Panc1 (cell line): ENCODE data around the gene ATOSA. TPM values are rescaled to one million over a fixed set of nuclear protein-coding genes. Genes with fewer than 3 reads are reported as not detected.

Experiments used
- ATAC-seq: fragments of 200-7000 bp; cut with Tn5 transposase; 2 replicates; pipeline ENCODE4 v1.9.1; 2020; ENCODE audit warnings: mild to moderate bottlenecking, moderate library complexity
- BruUV-seq: library from RNA; stranded (reverse); fragments of 400-500 nt; replicated peaks from 2 replicates; lab custom pipeline; 2021; lab: Mats Ljungman, UMichigan
- CTCF ChIA-PET: fragments of 300-600 bp; sonication (Branson Sonifier 250); formaldehyde crosslinking; loops from one replicate; lab custom pipeline; 2022; ENCODE audit warnings: antibody characterized with exemption; lab: Charles Lee
- POLR2A ChIA-PET: fragments of 300-600 bp; sonication (Branson Sonifier 250); formaldehyde crosslinking; loops from one replicate; lab custom pipeline; 2022; ENCODE audit warnings: antibody characterized with exemption; lab: Charles Lee
- DNase-seq: peaks from one replicate; pipeline ENCODE4 v3.0.0-alpha.2; 2010; ENCODE audit warnings: low read depth, low spot score
- H3K27ac ChIP-seq: 2 replicates; pipeline ENCODE4 v1.5.1; 2011; ENCODE audit warnings: mild to moderate bottlenecking, low read length, inconsistent platforms
- H3K27me3 ChIP-seq: fragments of 200-500 bp; sonication (Bioruptor generic); 2 replicates; pipeline ENCODE4 v1.6.0; 2014; ENCODE audit warnings: low read length, inconsistent platforms; ENCODE audit not compliant: control insufficient read depth, insufficient read depth
- H3K36me3 ChIP-seq: fragments of 200-500 bp; sonication (Bioruptor generic); 2 replicates; pipeline ENCODE4 v1.5.1; 2014; ENCODE audit warnings: inconsistent platforms, mild to moderate bottlenecking, low read length, moderate library complexity; ENCODE audit not compliant: control insufficient read depth, insufficient read depth
- H3K4me1 ChIP-seq: 2 replicates; pipeline ENCODE4 v1.5.1; 2011; ENCODE audit warnings: inconsistent platforms, mild to moderate bottlenecking, low read length, moderate library complexity; ENCODE audit not compliant: control insufficient read depth, insufficient read depth
- H3K4me3 ChIP-seq, 2 experiments: 2 replicates each; pipeline ENCODE4 v1.5.1; 2011 to 2012; ENCODE audit warnings: low read depth in 2 of 2, low read length in 2 of 2, mild to moderate bottlenecking in 2 of 2, inconsistent platforms in 1 of 2, moderate library complexity in 1 of 2
- H3K9me3 ChIP-seq: fragments of 200-500 bp; sonication (Bioruptor generic); 2 replicates; pipeline ENCODE4 v1.5.1; 2014; ENCODE audit warnings: low read depth, mild to moderate bottlenecking, inconsistent platforms, low read length, moderate library complexity; ENCODE audit not compliant: control insufficient read depth, insufficient read depth
- CTCF ChIP-seq: fragments of 450-650 bp; IDR thresholded peaks from 2 replicates; pipeline ENCODE4 v1.5.1; 2017; ENCODE audit warnings: mild to moderate bottlenecking
- POLR2AphosphoS5 ChIP-seq: IDR thresholded peaks from 2 replicates; pipeline ENCODE4 v1.6.1; 2012; ENCODE audit warnings: mild to moderate bottlenecking, low read depth, low read length, moderate library complexity
- SIN3A ChIP-seq: IDR thresholded peaks from 2 replicates; pipeline ENCODE4 v1.6.1; 2012; ENCODE audit warnings: low read depth, mild to moderate bottlenecking, low read length, moderate library complexity, borderline replicate concordance; ENCODE audit not compliant: insufficient read depth
- TCF7L2 ChIP-seq: IDR thresholded peaks from 2 replicates; pipeline ENCODE4 v1.6.1; 2011; ENCODE audit warnings: mild to moderate bottlenecking, low read depth, low read length, inconsistent platforms
- in situ Hi-C: cut with HindIII; loops from 2 replicates; pipeline ENCODE4 v1.10.0; 2016; ENCODE audit warnings: low sequenced_read_pairs, low pct_unique_long_range_greater_than_20kb
- intact Hi-C: fragments of 100-400 bp; cut with micrococcal nuclease; formaldehyde crosslinking; loops from one replicate; pipeline ENCODE4 v1.10.0; 2022; ENCODE audit not compliant: unreplicated experiment
- total RNA-seq: library from RNA; stranded (reverse); gene quantifications from one replicate; pipeline ENCODE4 v1.2.1, GENCODE V29; 2021; ENCODE audit not compliant: unreplicated experiment
- TF ChIP-seq, protein P1 (sequence below), 2 experiments: IDR thresholded peaks; 2 replicates each; pipeline ENCODE4 v1.6.1; 2011 to 2012; ENCODE audit warnings: low read depth in 2 of 2, control low read depth in 1 of 2, low read length in 1 of 2, mild to moderate bottlenecking in 1 of 2, moderate library complexity in 1 of 2; ENCODE audit not compliant: insufficient read depth in 1 of 2

Gene ATOSA
- total RNA-seq, 1 experiment from 2014 or later: 18.5 TPM

- Histone ChIP-seq H3K27ac (no peak overlapping the region), H3K9me3 (no peaks in the 10 kb centered on the region), H3K4me1 (no peaks in the 10 kb centered on the region), H3K4me3 (no peak overlapping the region), H3K36me3 (no peaks in the 10 kb centered on the region), H3K27me3 (no peaks in the 10 kb centered on the region)
- BruUV-seq: no TSS peak
- ATAC-seq: no peak
- no peak for DNase-seq
- in situ Hi-C loops: no loop called here
- CTCF ChIA-PET: interaction anchor here (0.6 kb wide), 1 partner anchor 44 kb away, joined by 3 read pairs; no protein-coding TSS in a partner anchor
- POLR2A ChIA-PET: interaction anchor here (1.2 kb wide), 1 partner anchor 8 kb away, joined by 3 read pairs; no protein-coding TSS in a partner anchor
- intact Hi-C loops: no loop called here
- TF ChIP-seq TCF7L2: no peak
- TF ChIP-seq POLR2AphosphoS5: no peak
- no peak for TF ChIP-seq SIN3A
- TF ChIP-seq CTCF: no peak
- TF ChIP-seq, protein P1, sequence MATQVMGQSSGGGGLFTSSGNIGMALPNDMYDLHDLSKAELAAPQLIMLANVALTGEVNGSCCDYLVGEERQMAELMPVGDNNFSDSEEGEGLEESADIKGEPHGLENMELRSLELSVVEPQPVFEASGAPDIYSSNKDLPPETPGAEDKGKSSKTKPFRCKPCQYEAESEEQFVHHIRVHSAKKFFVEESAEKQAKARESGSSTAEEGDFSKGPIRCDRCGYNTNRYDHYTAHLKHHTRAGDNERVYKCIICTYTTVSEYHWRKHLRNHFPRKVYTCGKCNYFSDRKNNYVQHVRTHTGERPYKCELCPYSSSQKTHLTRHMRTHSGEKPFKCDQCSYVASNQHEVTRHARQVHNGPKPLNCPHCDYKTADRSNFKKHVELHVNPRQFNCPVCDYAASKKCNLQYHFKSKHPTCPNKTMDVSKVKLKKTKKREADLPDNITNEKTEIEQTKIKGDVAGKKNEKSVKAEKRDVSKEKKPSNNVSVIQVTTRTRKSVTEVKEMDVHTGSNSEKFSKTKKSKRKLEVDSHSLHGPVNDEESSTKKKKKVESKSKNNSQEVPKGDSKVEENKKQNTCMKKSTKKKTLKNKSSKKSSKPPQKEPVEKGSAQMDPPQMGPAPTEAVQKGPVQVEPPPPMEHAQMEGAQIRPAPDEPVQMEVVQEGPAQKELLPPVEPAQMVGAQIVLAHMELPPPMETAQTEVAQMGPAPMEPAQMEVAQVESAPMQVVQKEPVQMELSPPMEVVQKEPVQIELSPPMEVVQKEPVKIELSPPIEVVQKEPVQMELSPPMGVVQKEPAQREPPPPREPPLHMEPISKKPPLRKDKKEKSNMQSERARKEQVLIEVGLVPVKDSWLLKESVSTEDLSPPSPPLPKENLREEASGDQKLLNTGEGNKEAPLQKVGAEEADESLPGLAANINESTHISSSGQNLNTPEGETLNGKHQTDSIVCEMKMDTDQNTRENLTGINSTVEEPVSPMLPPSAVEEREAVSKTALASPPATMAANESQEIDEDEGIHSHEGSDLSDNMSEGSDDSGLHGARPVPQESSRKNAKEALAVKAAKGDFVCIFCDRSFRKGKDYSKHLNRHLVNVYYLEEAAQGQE (IDR thresholded peaks at IDR 0.05; ENCODE audit: insufficient read depth in 1 of 2, low read depth in 2 of 2, low read length in 1 of 2): no peak
Observed at GRCh38 chr15:52642386-52643361, 36.5 kb downstream of the ATOSA start.

DNA sequence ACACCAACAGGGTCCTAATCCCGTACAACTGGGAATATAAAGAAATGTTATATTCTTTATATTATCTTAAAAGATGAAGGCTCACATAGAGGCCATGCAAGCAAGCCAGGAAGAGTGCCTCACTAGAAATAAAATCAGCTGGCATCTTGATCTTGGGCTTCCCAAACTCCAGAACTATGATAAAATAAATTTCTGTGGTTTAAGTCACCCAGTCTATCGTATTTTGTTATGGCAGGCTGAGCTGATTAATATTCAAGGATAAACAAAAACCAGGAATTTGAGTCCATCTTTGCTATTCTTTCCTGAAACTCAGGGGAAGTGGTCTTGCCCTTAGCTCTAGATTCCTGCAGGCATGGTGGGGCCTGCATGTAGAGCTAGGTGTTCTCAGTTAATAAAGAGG, 42.7 kb downstream of the ATOSA start:
- TF ChIP-seq TCF7L2: no peak
- TF ChIP-seq, protein P1 (IDR thresholded peaks at IDR 0.05; ENCODE audit: insufficient read depth in 1 of 2, low read depth in 2 of 2, low read length in 1 of 2): no peak
- TF ChIP-seq POLR2AphosphoS5: no peak
- TF ChIP-seq SIN3A: no peak
- TF ChIP-seq CTCF: no peak
- Histone ChIP-seq H3K27ac (no peak overlapping the region), H3K9me3 (no peaks in the 10 kb centered on the region), H3K36me3 (no peaks in the 10 kb centered on the region), H3K4me3 (no peak overlapping the region), H3K27me3 (no peaks in the 10 kb centered on the region), H3K4me1 (no peaks in the 10 kb centered on the region)
- BruUV-seq: TSS peak; percentile 49
- intact Hi-C loops (no loop called here), in situ Hi-C loops (no loop called here)
- POLR2A ChIA-PET: no interaction called here
- ATAC-seq (no peak), DNase-seq (no peak)
- CTCF ChIA-PET: no interaction called here
